GM18519 (cell line): ENCODE data around the gene TLX3.

Source experiments
- ATAC-seq: cut with Tn5 transposase; IDR thresholded peaks from one replicate; pipeline ENCODE4 v1.9.1; 2021; ENCODE audit warnings: mild to moderate bottlenecking, moderate library complexity; ENCODE audit not compliant: unreplicated experiment, low FRiP score

The TLX3 gene

GRCh38 chr5:171300358-171300757, 8.7 kb upstream of the TLX3 start:
- no peak for ATAC-seq

GRCh38 chr5:171306166-171306565, 2.9 kb upstream of the TLX3 start:
- ATAC-seq = no peak

GRCh38 chr5:171306781-171307591, 2.1 kb upstream of the TLX3 start:
- no peak for ATAC-seq

- no peak for ATAC-seq
These were observed 1.1 kb upstream of the TLX3 start for GRCh38 chr5:171307789-171308452.

GRCh38 chr5:171309276-171310211, 496 bp downstream of the TLX3 start:
- ATAC-seq = no peak

- ATAC-seq = no peak
These were observed 1.3 kb downstream of the TLX3 start for GRCh38 chr5:171310212-171310818.

- no peak for ATAC-seq
These were observed 1.8 kb downstream of the TLX3 start for GRCh38 chr5:171310819-171311321.

- ATAC-seq = no peak
These were observed 2.5 kb downstream of the TLX3 start for GRCh38 chr5:171311322-171312077.

- ATAC-seq = no peak
These were observed 3.3 kb downstream of the TLX3 start for GRCh38 chr5:171312129-171312974.

GRCh38 chr5:171313481-171314206, 4.6 kb downstream of the TLX3 start:
- ATAC-seq = no peak

GRCh38 chr5:171314728-171315385, 5.8 kb downstream of the TLX3 start:
- ATAC-seq = no peak

GRCh38 chr5:171315386-171315891, 6.4 kb downstream of the TLX3 start:
- no peak for ATAC-seq

GRCh38 chr5:171315925-171316257, 6.8 kb downstream of the TLX3 start:
- ATAC-seq = no peak

- no peak for ATAC-seq
These were observed 7.4 kb downstream of the TLX3 start for GRCh38 chr5:171316258-171317121.

GRCh38 chr5:171317230-171317629, 8.2 kb downstream of the TLX3 start:
- no peak for ATAC-seq

GRCh38 chr5:171318026-171318425, 9.0 kb downstream of the TLX3 start:
- no peak for ATAC-seq

GRCh38 chr5:171321447-171321846, 12.4 kb downstream of the TLX3 start:
- no peak for ATAC-seq
